IPS-20b (cell line): ENCODE results near the gene LDAH.

ENCODE experiments used
- H3K27ac ChIP-seq: one replicate; pipeline ENCODE4 v1.5.1; 2013; ENCODE audit warnings: low read length
- H3K27me3 ChIP-seq: 2 replicates; pipeline ENCODE4 v1.6.1; 2013; ENCODE audit warnings: mild to moderate bottlenecking, low read length, inconsistent platforms; ENCODE audit not compliant: insufficient read depth
- H3K36me3 ChIP-seq: 2 replicates; pipeline ENCODE4 v1.6.1; 2013; ENCODE audit warnings: low read depth, mild to moderate bottlenecking, inconsistent platforms, low read length, moderate library complexity; ENCODE audit not compliant: insufficient read depth
- H3K4me1 ChIP-seq: 2 replicates; pipeline ENCODE4 v1.6.1; 2013; ENCODE audit warnings: mild to moderate bottlenecking, control low read depth, inconsistent platforms, low read length, moderate library complexity; ENCODE audit not compliant: insufficient read depth
- H3K4me3 ChIP-seq: 2 replicates; pipeline ENCODE4 v1.5.1; 2013; ENCODE audit warnings: mild to moderate bottlenecking, low read length, inconsistent platforms
- H3K9ac ChIP-seq: 2 replicates; pipeline ENCODE4 v1.6.1; 2013; ENCODE audit warnings: low read depth, mild to moderate bottlenecking, inconsistent platforms, low read length, moderate library complexity
- H3K9me3 ChIP-seq: 2 replicates; pipeline ENCODE4 v1.6.1; 2013; ENCODE audit warnings: mild to moderate bottlenecking, low read depth, low read length, inconsistent platforms; ENCODE audit not compliant: insufficient read depth

LDAH gene

DNA sequence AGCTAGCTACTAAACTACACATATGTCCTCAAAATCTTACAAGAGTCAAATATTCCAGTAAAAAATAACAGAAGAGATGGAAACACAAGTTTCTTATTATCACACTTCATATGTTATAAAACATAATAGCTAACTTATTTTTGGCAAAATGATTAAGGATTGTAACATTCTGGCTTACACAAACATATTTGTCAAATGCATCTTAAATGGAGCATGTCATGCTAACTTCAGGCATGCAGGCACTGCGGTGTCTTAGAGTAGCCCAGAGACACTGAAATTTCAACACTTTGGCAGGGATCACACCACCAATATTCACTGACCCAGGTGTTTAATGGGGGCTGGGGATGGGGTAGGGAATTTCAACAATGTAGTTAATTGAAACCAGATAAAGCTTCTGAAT is 51.6 kb downstream of the LDAH start:
- no peak overlapping the region for H3K27ac ChIP-seq
- no peak overlapping the region for H3K4me3 ChIP-seq
- H3K9ac ChIP-seq, result no peak overlapping the region
- no peaks in the 10 kb centered on the region for H3K9me3 ChIP-seq
- no peaks in the 10 kb centered on the region for H3K4me1 ChIP-seq
- no peaks in the 10 kb centered on the region for H3K27me3 ChIP-seq
- H3K36me3 ChIP-seq, result no peaks in the 10 kb centered on the region

DNA sequence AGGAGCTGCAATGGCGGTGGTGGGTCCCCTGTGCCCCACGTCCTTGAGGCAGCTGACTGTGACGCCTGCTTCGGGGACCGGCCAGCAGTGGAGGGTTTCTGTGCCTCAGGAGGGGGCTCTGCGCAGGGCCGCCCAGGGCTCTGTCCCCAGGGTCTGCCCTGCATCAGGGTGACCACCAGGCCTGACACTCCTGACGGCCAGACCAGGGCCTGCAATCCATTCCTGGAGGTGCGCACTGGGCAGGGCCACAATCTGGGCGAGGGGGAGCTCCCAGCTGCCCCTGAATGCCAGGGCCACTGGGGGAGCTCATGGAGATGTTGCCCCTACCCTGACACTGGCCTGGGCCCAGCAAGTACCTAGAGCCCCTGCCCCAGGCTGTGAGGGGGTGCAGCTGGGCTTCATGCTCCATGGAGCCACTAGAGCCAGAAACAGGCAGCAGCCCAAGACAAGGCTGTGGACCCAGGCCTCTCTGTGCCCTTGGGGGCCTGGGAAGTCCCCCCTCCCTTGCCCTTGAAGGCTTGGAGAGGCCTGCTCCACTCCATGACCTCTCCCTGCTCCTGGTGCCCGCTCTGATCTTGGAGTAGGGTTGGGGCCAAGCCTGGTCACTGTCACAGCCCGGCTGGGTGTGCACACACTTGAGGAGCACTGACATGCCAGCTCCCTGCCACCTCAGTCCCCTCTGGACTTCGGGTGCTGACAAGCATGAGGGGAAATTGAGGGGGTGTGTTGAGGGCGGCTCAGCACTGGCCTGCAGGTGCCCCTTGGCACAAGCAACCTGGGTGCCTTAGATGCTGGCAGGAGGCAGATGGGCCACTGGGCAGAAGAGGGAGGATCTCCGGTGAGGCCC is 55.9 kb downstream of the LDAH start:
- Histone ChIP-seq H3K9me3 (no peaks in the 10 kb centered on the region), H3K36me3 (no peaks in the 10 kb centered on the region), H3K27me3 (no peaks in the 10 kb centered on the region), H3K9ac (no peak overlapping the region), H3K4me3 (no peak overlapping the region), H3K27ac (no peak overlapping the region), H3K4me1 (no peaks in the 10 kb centered on the region)

DNA sequence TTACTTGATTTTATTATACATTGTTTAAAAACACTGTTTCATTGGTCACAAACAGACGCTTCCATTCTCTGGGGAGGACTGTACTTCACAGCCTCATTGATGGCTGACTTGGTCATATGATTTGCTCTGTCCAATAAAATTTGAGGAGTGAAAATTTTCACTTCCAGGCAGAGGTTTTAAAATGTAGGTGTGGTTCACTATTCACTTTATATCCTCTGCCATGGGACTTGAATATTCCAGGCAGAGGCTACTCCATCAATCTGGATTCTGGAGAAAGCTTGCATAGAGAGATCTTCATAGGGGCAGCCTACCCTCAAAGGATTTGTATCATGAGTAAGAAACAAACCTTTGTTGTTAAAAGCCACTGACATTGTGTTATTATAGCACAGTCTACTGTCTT is 56.7 kb downstream of the LDAH start:
- no peaks in the 10 kb centered on the region for H3K4me1 ChIP-seq
- H3K4me3 ChIP-seq, result no peak overlapping the region
- H3K36me3 ChIP-seq, result no peaks in the 10 kb centered on the region
- no peaks in the 10 kb centered on the region for H3K9me3 ChIP-seq
- H3K9ac ChIP-seq, result no peak overlapping the region
- H3K27me3 ChIP-seq, result no peaks in the 10 kb centered on the region
- H3K27ac ChIP-seq, result no peak overlapping the region

DNA sequence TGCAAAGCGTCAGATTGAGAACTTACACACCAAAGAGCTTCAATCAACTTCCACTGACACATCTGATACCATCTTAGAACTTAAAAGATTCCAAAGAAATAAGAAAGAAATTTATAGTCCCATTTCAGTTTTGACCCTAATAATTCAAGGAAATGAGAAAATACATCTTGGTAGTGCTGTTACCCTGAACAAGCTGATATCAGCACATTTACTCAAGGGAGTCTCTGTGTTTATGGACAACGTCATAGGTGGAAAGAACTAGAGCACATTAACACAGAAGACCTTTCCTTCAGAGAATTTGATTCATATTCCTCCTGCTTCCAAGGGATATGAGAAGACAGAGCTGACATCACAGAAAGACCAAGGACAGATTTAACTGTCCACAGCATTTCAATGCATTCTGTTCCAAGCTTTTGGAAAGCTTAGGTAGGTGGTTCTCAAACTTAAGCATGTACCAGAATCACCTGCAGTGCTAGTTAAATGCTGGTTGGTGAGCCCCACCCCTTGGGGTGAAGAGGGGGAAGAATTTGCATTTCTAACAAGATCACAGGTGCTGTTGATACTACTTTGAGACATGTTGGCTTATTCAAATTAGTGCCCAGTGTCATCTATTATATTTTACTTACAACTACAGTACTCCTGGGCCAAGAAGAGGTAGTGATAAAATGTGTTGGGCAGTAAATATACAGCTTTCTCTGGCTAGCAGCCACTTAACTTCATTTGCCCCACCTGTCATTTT is 59.8 kb downstream of the LDAH start:
- Histone ChIP-seq H3K27ac (no peak overlapping the region), H3K27me3 (no peaks in the 10 kb centered on the region), H3K4me3 (no peak overlapping the region), H3K9me3 (no peaks in the 10 kb centered on the region), H3K4me1 (no peaks in the 10 kb centered on the region), H3K9ac (no peak overlapping the region), H3K36me3 (no peaks in the 10 kb centered on the region)

DNA sequence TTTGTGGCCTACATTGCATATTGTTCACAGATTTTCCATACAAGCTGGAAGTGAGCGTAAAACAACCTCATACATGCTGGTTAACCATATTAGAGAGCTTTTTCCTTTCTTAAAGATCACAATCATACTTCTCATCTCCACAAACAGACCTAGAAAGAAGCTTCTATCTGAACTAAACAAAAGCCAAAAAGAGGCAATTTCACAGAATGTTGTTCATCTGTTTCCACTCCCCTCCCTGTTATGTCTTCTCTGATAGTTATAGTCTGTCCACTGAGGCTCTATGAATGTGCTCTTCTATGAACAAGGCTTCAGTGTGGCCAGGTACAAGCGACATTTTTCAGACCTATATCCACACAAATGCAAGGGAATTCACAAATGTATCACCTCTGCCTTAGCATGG is 63.4 kb downstream of the LDAH start:
- Histone ChIP-seq H3K36me3 (no peaks in the 10 kb centered on the region), H3K9me3 (no peaks in the 10 kb centered on the region; the same call in 1 of the 2 replicates), H3K4me3 (no peak overlapping the region), H3K9ac (no peak overlapping the region), H3K4me1 (no peaks in the 10 kb centered on the region), H3K27ac (no peak overlapping the region), H3K27me3 (no peaks in the 10 kb centered on the region)

DNA sequence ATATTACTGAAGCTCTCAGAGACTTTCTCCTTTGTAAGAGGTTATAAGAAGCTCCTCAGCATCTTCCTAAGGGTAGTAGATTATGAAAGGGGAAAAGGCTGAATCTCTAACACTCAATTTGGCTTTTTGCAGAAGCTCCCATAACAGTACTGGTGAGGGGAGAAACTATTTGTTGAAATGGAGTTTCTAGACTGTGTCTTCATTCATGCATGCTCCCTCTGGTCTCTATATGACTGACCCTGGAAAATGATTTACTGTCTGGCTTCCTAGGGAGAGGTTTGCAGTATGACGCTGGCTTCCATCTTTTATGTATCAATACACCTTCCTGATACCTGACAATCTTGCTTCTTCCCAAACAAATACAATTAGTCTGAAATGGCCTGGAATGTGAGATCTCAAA is 63.9 kb downstream of the LDAH start:
- no peaks in the 10 kb centered on the region for H3K4me1 ChIP-seq
- H3K27me3 ChIP-seq, result no peaks in the 10 kb centered on the region
- no peak overlapping the region for H3K9ac ChIP-seq
- H3K36me3 ChIP-seq, result no peaks in the 10 kb centered on the region
- no peak overlapping the region for H3K27ac ChIP-seq
- H3K4me3 ChIP-seq, result no peak overlapping the region
- H3K9me3 ChIP-seq, result no peaks in the 10 kb centered on the region; the same call in 1 of the 2 replicates

DNA sequence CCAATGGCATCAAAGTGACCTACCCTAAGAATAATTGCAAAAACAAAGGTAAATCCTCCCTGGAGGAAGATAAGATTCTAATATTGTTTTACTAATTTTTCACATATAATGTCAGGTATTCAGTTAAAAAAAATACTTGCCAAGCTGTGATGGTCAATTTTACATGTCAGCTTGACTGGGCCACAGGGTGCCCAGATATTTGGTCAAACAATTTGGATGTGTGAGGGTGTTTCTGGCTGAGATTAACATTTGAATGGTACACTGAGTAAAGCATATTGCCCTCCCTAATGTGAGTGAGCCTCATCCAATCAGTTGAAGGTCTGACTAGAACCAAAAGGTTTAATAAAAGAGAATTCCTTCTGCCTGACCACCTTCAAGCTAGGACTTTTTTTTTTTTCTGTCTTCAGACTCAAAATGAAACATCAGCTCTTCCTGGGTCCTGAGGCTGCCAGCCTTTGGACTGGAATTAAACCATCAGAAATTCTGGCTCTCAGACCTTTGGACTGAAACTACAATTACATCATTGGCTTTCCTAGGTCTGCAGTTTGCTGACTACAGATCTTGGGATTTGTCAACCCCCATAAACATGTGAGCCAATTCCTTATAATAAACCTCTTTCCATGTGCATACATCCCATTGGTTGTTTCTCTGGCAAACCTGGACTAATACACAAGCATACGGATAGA is 65.4 kb downstream of the LDAH start:
- H3K4me3 ChIP-seq, result no peak overlapping the region
- H3K4me1 ChIP-seq, result no peaks in the 10 kb centered on the region
- H3K9me3 ChIP-seq, result no peaks in the 10 kb centered on the region; the same call in 1 of the 2 replicates
- H3K36me3 ChIP-seq, result no peaks in the 10 kb centered on the region
- no peak overlapping the region for H3K9ac ChIP-seq
- H3K27me3 ChIP-seq, result no peaks in the 10 kb centered on the region
- no peak overlapping the region for H3K27ac ChIP-seq

DNA sequence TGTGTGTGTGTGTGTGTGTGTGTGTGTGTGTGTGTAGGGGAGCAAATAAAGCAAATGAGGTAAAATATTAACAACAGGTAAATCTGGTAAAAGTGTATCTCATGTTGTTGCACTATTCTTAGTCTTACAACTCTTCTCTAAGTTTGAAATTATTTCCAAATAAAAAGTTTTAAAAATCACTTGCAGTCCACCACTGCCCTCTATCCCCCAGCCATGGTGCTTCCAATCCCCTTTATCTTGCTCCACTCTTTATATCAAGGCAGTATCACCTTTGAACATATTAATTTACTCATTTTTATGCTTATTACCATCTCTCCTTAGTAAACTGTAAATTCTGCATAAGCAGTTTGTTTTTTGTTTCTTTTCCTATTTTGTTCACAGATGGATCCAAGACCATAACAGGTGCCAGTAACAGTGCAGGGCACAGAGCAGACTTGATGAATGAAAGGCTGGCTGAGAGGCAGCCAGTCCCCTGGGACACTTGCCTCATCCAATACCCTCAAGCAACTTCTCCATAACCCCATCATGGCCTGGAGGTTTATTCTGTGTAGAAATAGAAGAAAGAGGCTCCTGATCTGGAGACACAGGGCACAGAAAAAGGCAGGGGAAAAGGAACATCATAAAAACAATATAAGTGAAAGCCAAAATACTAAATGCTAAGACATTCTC is 67.6 kb downstream of the LDAH start:
- no peaks in the 10 kb centered on the region for H3K36me3 ChIP-seq
- H3K9ac ChIP-seq, result no peak overlapping the region
- no peaks in the 10 kb centered on the region for H3K27me3 ChIP-seq
- no peaks in the 10 kb centered on the region for H3K4me1 ChIP-seq
- H3K27ac ChIP-seq, result no peak overlapping the region
- no peak overlapping the region for H3K4me3 ChIP-seq
- no peaks in the 10 kb centered on the region; the same call in 1 of the 2 replicates for H3K9me3 ChIP-seq

DNA sequence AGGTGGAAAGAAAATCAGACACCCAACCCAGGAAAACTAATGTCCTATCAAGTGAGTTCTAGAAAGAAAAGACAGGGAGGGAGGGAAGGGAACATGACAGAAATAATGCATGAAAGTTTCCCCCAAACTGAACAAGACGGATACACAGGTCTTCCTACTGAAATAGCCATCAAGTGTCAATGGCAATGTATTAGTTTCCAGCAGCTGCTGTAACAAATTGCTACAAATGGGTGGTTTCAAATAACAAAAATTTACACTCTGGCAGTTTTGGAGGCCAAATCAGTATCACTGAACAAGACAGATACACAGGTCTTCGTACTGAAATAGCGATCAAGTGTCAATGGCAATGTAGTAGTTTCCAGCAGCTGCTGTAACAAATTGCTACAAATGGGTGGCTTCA is 70.6 kb downstream of the LDAH start:
- Histone ChIP-seq H3K27me3 (no peaks in the 10 kb centered on the region), H3K4me1 (no peaks in the 10 kb centered on the region), H3K4me3 (no peak overlapping the region), H3K36me3 (no peaks in the 10 kb centered on the region), H3K27ac (no peak overlapping the region), H3K9ac (no peak overlapping the region), H3K9me3 (no peaks in the 10 kb centered on the region)

DNA sequence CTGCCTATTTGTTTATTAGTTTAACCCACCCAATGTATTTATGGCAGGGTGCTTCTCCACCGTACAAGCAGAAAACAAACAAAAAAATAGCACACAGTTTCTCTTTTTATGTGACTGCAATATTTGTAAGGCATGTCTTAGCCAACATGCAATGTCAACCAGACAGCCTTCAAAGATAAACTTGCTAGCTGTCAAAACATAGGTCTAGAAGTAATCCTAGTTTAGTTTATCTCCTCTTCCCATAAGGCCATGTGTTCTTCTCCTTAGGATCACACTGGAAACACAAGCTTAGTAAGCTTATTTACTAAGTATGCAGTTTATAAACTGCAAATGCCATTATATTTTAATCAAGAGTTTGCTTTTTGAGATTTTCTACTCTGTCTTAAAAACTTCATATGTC is 75.6 kb downstream of the LDAH start:
- no peaks in the 10 kb centered on the region for H3K36me3 ChIP-seq
- no peaks in the 10 kb centered on the region for H3K27me3 ChIP-seq
- no peak overlapping the region for H3K9ac ChIP-seq
- no peak overlapping the region for H3K27ac ChIP-seq
- no peaks in the 10 kb centered on the region for H3K9me3 ChIP-seq
- no peaks in the 10 kb centered on the region for H3K4me1 ChIP-seq
- H3K4me3 ChIP-seq, result no peak overlapping the region

DNA sequence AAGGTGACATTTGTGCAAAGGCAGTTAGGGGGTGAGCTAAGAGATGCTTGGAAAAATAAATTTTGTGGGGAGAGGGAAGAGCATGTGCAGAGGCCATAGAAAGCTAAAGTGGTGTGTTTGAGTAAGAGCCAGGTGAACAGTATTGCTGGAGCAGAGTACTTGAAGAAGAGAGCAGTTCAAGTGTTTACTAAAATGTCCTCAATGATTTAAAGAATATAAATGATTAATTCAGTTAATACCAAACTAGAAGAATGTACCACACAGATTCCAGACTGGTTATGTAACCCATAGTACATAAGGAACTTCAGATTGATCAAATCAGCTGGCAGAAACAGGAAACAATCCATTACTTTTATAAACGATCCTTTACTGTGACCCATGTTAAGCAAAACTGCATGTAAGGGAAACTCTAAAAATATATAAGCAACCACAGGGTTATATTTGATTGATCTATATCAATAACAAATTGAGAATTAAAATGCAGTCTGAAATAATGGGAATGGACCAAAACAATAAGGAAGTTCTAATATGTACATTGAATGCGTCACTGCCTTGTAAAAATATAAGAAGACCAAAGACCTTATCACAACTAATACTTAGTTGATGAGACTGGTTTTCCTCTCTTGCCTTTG is 76.9 kb downstream of the LDAH start:
- no peak overlapping the region for H3K4me3 ChIP-seq
- no peaks in the 10 kb centered on the region for H3K27me3 ChIP-seq
- no peaks in the 10 kb centered on the region for H3K4me1 ChIP-seq
- no peaks in the 10 kb centered on the region for H3K36me3 ChIP-seq
- no peak overlapping the region for H3K9ac ChIP-seq
- no peaks in the 10 kb centered on the region for H3K9me3 ChIP-seq
- H3K27ac ChIP-seq, result no peak overlapping the region
